Muscle of arm (tissue), 12 donors: ENCODE results near the gene DOCK1. TPM values are rescaled to one million over a fixed set of nuclear protein-coding genes. Genes with fewer than 3 reads are reported as not detected.

Source experiments
- DNase-seq: peaks from one replicate; pipeline ENCODE4 v3.0.0-alpha.2; 2013
- polyA plus RNA-seq, 12 donors: library from polyadenylated mRNA; unstranded; fragments of 120-200 nt; gene quantifications; one replicate each; pipeline ENCODE4 v1.2.1, GENCODE V29; 2013; ENCODE audit not compliant: insufficient read length in 12 of 12

Gene DOCK1
- polyA plus RNA-seq, 12 donors, result 17.7 to 53.4 (median 34.0) TPM; not detected in 1

DNA sequence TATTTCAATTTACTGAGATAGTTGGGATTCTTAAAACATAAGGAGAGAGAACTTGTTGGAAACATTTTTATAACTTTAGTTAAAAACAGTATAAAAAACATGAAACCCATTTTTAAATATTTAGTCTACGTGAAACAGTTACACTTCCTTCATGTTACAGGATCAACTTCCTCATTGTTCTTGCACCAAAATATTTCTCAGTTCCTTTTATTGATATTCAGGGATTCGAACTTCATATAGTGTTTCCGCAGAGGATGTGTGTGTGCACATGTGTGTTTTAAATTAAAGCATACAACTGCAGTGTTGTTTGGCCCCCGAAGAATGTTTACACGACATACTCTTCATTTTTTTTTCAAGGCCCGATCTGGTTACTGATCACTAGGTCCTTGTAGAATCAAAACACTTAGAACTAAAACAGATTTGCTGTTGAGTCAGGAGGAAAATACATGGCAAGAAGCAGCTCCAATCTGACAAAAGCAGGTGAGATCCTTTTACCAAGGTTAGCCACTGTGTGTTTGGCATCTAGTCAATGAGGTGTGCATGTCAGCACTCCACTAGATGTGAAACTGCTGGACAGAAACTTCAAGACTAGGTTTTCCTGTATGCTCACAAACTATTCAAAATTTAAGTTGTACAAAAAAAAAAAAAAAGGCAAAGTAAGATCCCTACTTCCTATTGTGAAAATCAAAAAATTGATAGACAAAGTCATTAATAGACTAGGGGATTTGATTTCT, 230.8 kb downstream of the DOCK1 start:
- DNase-seq, result no peak

DNA sequence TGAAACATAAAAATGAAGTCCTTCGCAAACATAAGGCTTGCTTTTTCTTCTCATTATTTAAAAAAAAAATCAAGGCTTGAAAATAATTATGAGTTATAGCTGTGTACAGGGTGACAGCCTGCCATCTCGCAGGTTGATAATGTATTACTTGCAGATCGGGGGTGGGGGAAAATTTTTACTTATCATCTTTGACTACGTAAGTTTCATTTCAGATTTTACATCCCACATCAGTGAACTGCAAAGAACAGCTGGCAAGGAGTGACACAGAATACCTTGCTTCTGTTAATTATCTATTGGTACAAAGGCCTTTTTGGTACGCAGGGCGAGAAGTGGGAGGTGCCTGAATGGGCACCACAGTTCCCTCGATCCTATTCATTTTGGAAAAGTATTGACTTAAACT, 232.2 kb downstream of the DOCK1 start:
- DNase-seq, result no peak

- no peak for DNase-seq
Observed at GRCh38 chr10:127142136-127142535, 236.9 kb downstream of the DOCK1 start.

- no peak for DNase-seq
Observed at GRCh38 chr10:127142856-127143255, 237.6 kb downstream of the DOCK1 start.

DNA sequence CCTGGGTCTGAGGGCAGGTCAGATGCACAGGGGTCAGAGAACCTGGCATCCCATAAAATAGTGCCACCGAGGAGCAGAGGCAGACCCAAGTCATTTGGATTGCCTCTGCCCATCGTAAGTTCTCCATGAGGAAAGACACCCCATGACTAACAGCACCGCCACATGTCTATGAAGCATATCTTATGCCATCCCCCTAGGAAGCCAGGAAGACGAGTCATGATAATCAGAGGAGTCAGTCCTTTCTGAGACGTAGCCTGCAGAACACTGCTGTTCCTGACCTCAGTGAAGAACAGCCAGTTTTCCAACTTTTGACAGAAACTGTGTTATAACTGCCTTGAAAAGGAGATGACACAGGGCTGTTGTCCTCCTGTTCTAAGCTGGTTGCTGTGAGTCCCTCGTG, 239.9 kb downstream of the DOCK1 start:
- DNase-seq, result no peak

- no peak for DNase-seq
Observed at GRCh38 chr10:127146661-127147060, 241.4 kb downstream of the DOCK1 start.

DNA sequence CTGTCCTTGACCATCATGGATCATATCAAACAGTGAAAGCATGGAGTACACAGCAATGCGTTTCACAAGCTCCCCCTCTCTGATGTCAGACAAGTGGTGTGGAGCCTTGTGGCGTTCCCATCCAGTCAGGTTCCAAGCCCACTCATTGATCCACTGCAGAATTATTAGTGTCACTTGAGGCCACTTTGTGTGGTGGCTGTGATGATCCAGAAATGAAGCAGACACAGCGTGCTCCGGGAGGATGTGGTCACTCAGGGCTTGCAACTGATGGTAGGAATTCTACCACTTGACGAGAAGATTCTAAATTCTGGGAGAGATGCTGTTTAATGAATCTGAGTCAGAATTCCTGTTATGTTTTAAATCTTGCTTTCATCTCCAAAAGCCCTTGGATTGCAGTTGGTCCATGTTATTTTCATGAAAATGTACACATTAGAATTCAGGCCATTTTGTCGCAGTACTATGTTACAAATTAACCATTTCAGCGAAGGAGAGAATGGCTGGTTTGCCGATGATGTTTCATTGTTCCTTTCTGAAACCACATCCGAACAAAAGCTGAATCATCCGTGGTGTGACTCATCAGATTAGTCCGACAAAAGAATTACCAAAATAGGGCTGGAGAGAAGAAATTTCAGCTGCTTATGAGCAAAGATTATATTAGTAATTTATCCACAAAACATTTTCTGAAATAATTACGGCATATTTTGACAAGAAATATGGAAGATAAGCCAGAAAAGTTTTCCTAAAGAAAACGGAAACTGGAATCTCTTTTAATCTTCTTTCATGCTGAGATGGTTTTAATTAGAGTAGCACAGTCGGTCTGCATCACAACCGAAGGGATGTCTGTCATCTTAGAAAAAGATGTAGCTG, 243.1 kb downstream of the DOCK1 start:
- DNase-seq, result no peak

DNA sequence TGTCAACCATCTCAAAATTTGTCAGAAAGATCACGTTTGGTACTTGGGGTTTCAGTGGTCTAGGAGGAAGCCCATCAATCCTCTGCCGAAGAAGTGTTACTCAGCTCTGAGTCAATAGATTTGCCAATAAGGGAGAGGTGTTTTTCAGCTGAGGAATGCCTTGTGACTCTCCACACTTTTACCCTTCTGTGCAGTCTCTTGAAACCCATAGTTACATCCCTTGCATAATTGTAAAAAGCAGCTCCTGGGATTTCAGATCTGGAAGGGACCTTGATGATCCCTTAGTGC, 243.6 kb downstream of the DOCK1 start:
- no peak for DNase-seq

- DNase-seq, result no peak
Observed at GRCh38 chr10:127149501-127150081, 244.4 kb downstream of the DOCK1 start.

- DNase-seq, result no peak
Observed at GRCh38 chr10:127150136-127150535, 244.9 kb downstream of the DOCK1 start.

GRCh38 chr10:127151541-127151940, 246.3 kb downstream of the DOCK1 start:
- DNase-seq, result no peak

DNA sequence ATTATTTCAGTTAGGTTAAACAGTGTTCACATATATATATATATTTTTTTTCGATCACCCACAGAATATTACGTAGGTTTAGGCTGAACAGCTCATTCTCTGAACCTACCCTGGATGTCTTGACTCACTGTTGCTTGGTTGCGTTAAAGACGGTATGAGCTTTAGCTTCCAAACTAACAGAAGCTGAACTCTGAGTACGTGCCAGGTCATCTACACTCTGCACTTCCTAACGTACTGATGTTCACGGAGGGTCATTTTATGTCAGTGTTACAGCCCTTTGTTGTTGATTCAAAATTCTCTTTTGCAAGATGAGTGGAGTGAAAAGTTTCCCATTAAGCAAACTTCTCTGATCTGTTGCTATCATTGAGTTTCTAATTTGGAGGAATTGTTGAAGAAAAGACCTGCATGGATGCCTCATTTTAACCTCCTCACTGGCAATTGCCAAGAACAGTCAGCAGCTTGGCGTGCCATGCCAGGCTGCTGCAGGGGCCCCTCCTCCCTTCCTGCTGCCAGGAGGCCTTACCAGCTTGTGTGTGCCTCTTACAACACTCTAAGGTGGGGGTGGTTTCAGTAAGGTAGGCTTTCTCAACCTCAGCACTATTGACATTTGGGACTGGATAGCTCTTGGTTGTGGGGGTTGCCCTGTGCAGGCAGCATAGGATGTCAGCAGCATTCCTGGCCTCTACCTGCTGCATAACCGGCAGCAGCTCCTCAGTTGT, 246.9 kb downstream of the DOCK1 start:
- DNase-seq, result no peak

DNA sequence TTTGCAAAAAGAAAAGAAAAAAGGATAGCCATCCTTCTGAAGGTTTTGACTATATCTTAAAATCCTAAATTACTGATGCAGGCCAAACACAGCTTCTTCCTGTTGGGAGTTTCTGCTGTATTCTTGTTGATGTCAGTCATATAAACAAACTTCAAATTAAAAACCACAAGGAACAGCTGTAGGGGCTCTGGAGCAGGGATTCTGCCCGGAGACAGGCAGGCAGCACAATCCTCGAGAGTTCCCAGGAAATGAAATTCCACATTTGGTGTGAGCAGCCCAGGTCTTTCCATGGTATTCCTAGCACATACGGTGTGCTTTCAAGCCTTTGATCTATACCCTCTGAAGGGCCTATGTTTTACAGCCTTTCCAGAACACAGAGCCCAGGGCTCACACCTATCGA, 248.0 kb downstream of the DOCK1 start:
- no peak for DNase-seq

GRCh38 chr10:127154831-127155620, 249.8 kb downstream of the DOCK1 start:
- no peak for DNase-seq

DNA sequence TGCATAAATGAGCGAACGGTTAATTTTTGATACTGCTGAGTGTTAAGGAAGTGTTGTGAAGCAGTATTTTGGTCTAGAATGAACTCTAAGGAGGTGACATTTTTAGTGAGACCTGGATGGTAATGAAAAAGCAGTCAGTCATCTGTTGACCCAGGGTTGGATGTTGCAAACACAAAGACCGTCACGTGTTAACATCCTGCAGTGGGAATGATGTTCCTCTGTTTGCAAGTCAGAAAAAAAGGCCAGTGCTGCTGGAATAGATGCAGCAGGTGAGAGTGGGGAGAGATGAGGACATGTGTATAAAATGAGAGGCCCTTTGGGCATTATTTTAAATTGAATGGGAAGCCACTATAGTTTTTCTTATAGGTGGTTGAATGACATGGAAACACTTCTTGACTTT, 251.9 kb downstream of the DOCK1 start:
- DNase-seq, result no peak

DNA sequence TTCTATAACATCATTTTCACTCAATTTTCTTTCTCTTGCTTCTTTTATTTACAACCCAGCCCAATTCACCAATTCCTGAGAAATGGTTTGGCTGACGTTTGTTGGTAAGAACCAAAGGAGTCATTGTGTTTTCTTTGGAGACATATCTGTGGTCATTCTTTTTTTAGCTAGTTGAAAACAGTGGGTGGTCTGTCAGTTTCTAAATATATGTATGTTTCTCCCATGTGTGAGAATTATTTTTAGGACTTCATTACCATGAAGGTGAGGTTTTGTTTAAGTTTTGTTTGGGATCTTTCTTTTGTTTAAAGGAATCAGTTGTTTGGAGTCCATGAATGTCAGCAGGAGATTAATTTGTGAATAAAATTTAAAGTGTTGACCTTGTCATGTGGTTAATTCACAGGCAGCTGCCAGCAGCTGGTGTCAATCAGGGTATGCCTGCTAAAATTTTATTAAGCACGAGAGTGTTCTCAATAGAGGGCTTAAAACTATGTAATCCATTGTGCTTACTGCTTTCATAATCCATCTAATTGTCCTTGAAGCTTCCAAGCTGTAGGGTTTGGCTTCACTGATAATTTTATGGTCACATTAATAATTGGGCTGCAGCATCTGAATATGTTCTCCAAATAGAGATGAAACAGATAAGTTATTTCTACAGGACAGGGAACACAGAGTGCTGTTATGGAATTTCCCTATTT, 252.4 kb downstream of the DOCK1 start:
- no peak for DNase-seq

DNA sequence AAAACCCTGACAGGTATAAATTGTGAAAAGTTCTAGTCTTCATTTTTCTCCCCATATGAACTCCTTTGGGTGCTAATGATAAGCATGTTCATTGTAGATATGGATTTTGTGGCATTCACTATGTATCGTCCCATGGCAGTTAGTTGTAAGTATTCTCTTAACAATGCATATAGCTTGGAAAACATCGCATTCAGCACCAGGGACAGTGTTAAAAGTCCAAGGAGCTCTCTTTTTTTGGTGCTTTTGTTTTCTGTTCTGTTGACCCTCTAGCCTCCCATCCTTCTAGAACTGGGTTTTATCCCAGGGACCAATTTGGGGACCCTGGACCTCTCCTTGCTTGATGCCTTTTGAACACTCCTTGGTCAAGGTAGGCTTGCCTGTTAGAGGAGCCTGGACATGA, 253.4 kb downstream of the DOCK1 start:
- no peak for DNase-seq

DNA sequence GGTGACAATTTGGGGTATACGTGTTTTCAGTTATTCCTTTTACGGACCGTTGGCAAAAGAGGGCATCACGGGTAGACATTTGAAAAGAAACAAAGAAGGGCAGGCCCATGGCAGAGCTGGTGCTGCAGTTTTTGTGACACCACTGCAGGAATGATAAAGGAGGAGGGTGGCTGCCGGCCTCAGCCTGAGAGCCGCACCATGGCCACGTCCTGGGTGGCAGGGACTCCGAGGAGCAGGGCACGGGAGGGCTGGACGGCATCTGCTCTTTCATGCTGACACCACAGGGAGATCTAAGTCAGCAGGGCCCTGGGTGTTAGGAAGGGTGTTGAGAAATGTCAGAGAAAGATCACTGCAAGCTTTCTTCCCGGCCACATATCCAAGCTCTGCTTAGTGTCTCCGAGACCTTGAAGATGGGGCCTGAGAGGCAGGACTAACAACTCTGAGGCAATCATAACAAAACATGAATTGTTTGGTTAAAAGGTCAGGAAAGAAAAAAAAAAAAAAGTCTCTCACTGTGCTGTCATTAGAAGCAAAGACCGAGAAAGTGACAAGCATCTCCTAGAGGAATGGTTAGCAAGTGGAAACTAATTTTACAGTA, 254.5 kb downstream of the DOCK1 start:
- no peak for DNase-seq

- no peak for DNase-seq
Observed at GRCh38 chr10:127161482-127161881, 256.3 kb downstream of the DOCK1 start.

GRCh38 chr10:127162841-127163240, 257.6 kb downstream of the DOCK1 start:
- DNase-seq, result no peak

GRCh38 chr10:127168261-127168660, 263.0 kb downstream of the DOCK1 start:
- DNase-seq, result no peak
